WTC11 (cell line): ENCODE results near the gene SRPRB.

Experiments used
- CTCF ChIP-seq: fragments of 200-600 bp; IDR thresholded peaks from 2 replicates; pipeline ENCODE4 v1.8.0; 2022; ENCODE audit warnings: antibody characterized with exemption
- ETV6 ChIP-seq: sonication (generic); formaldehyde crosslinking; IDR thresholded peaks from 2 replicates; pipeline ENCODE4 v1.8.1; 2022; ENCODE audit warnings: mild to moderate bottlenecking, missing genetic modification reagents
- IRF2 ChIP-seq: sonication (generic); formaldehyde crosslinking; IDR thresholded peaks from 2 replicates; pipeline ENCODE4 v1.8.0; 2022; ENCODE audit warnings: low read depth, missing genetic modification reagents, borderline replicate concordance
- PRDM15 ChIP-seq: sonication (generic); formaldehyde crosslinking; IDR thresholded peaks from 2 replicates; pipeline ENCODE4 v1.8.0; 2022; ENCODE audit warnings: missing genetic modification reagents
- SP1 ChIP-seq: sonication (generic); formaldehyde crosslinking; conservative IDR thresholded peaks from 2 replicates; pipeline ENCODE4 v1.8.1; 2022; ENCODE audit warnings: missing genetic modification reagents
- ZNF232 ChIP-seq: sonication (generic); formaldehyde crosslinking; IDR thresholded peaks from 2 replicates; pipeline ENCODE4 v1.8.0; 2022; ENCODE audit warnings: mild to moderate bottlenecking, missing genetic modification reagents
- ZNF512 ChIP-seq: sonication (generic); formaldehyde crosslinking; IDR thresholded peaks from 2 replicates; pipeline ENCODE4 v1.8.1; 2022; ENCODE audit warnings: missing genetic modification reagents, borderline replicate concordance
- TF ChIP-seq, protein P1 (sequence below): sonication (generic); formaldehyde crosslinking; IDR thresholded peaks from 2 replicates; pipeline ENCODE4 v1.8.1; 2023; ENCODE audit warnings: mild to moderate bottlenecking, missing genetic modification reagents

GRCh38 chr3:133832802-133833144 lies 27.2 kb downstream of the SRPRB start:
- TF ChIP-seq, protein P1, sequence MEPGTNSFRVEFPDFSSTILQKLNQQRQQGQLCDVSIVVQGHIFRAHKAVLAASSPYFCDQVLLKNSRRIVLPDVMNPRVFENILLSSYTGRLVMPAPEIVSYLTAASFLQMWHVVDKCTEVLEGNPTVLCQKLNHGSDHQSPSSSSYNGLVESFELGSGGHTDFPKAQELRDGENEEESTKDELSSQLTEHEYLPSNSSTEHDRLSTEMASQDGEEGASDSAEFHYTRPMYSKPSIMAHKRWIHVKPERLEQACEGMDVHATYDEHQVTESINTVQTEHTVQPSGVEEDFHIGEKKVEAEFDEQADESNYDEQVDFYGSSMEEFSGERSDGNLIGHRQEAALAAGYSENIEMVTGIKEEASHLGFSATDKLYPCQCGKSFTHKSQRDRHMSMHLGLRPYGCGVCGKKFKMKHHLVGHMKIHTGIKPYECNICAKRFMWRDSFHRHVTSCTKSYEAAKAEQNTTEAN, result no peak
- TF ChIP-seq ETV6 (CRISPR knock-in tag) (no peak), CTCF (no peak), ZNF512 (CRISPR knock-in tag) (no peak), SP1 (no peak), ZNF232 (CRISPR knock-in tag) (no peak), IRF2 (no peak), PRDM15 (no peak)
